Gastrocnemius medialis (tissue), 4 donors: ENCODE results near the gene PIBF1.

Experiments used
- CTCF ChIP-seq, 5 experiments: fragments of 450-650 bp in 3 of 5; fragments of 200-600 bp in 2 of 5; sonication (generic) in 2 of 5; IDR thresholded peaks in 4 of 5; conservative IDR thresholded peaks in 1 of 5; 1 replicate in 4 of 5; 2 replicates in 1 of 5; pipeline ENCODE4 v1.5.1; 2016 to 2019; ENCODE audit warnings: antibody characterized with exemption in 5 of 5, mild to moderate bottlenecking in 3 of 5, moderate library complexity in 3 of 5
- POLR2A ChIP-seq, 2 donors: fragments of 450-650 bp; IDR thresholded peaks; one replicate each; pipeline ENCODE4 v1.6.1; 2017; ENCODE audit warnings: antibody characterized with exemption in 2 of 2, mild to moderate bottlenecking in 2 of 2, moderate library complexity in 2 of 2

DNA sequence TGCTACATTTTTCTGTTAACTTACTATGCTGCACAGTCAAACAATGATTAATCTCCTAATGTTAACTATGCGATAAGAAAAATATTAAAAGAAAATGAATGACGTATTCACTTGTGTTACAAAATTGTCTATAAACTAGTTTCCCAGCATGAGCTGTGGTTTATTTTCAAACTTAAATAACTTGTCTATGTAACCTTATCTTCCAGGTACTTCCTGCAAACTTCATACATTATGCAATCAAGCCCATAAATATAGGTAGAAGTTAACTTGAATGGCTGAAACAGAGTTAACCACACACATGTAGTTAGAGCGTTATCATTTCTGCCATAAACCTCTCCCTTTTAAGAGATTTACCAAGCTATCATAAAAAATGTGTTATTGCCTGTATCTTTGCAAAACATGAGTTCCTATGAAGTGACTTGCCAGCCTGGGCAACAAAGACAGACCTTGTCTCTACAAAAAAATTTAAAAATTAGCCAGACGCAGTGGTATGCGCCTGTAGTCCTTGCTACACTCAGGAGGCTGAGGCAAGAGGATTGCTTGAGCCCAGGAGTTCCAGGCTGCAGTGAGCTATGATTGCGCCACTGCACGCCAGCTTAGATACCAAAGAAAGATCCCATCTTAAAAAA, 259.1 kb downstream of the PIBF1 start:
- TF ChIP-seq CTCF (IDR thresholded peaks at IDR 0.05 in 4 of 5, conservative IDR thresholded peaks at IDR 0.05 in 1 of 5): no peak
- TF ChIP-seq POLR2A (IDR thresholded peaks at IDR 0.05): no peak
